Fibroblast of pulmonary artery (primary cell): ENCODE data around the gene OR6K2.

Source experiments
- DNase-seq: peaks from one replicate; pipeline ENCODE4 v3.0.0-alpha.2; 2010; ENCODE audit warnings: low read depth
- H3K4me3 ChIP-seq: replicated peaks from 2 replicates; pipeline ENCODE4 v1.5.1; 2011; ENCODE audit warnings: low read depth, mild to moderate bottlenecking, control low read depth, low read length, moderate library complexity
- CTCF ChIP-seq: IDR thresholded peaks from 2 replicates; pipeline ENCODE4 v1.5.1; 2011; ENCODE audit warnings: mild to moderate bottlenecking, control low read depth, low read length, inconsistent platforms; ENCODE audit errors: missing control alignments

Gene OR6K2

GRCh38 chr1:158724442-158724841 is 24.0 kb upstream of the OR6K2 start:
- no peak overlapping the region for H3K4me3 ChIP-seq
- TF ChIP-seq CTCF = no peak
- DNase-seq = no peak

- TF ChIP-seq CTCF = no peak
- no peak for DNase-seq
- no peak within 1 kb of the TSS for H3K4me3 ChIP-seq
Measured at GRCh38 chr1:158720620-158721019, 20.2 kb upstream of the OR6K2 start, which contains the start of gene OR6K3. TSS of gene OR6K3 (minus strand) at chr1:158720720. CDS start at chr1:158718115, 2,605 bp downstream.

- H3K4me3 ChIP-seq = no peak overlapping the region
- no peak for TF ChIP-seq CTCF
- no peak for DNase-seq
Measured at GRCh38 chr1:158719664-158720063, 19.2 kb upstream of the OR6K2 start.

GRCh38 chr1:158717344-158717743 is 16.9 kb upstream of the OR6K2 start:
- no peak overlapping the region for H3K4me3 ChIP-seq
- no peak for TF ChIP-seq CTCF
- DNase-seq = no peak

GRCh38 chr1:158716335-158716734 is 15.9 kb upstream of the OR6K2 start:
- no peak overlapping the region for H3K4me3 ChIP-seq
- TF ChIP-seq CTCF = no peak

GRCh38 chr1:158714754-158715153 is 14.3 kb upstream of the OR6K2 start:
- no peak for DNase-seq
- TF ChIP-seq CTCF = no peak
- H3K4me3 ChIP-seq = no peak overlapping the region

More at GRCh38 chr1:158716335-158716734, 15.9 kb upstream of the OR6K2 start:
- no peak for DNase-seq

- H3K4me3 ChIP-seq = no peak overlapping the region
- TF ChIP-seq CTCF = no peak
- no peak for DNase-seq
Measured at GRCh38 chr1:158711098-158711497, 10.6 kb upstream of the OR6K2 start.
